H9 (cell line): ENCODE data around the gene DNAH1. TPM values are rescaled to one million over a fixed set of nuclear protein-coding genes. Genes with fewer than 3 reads are reported as not detected.

ENCODE experiments used
- DNase-seq: peaks from one replicate; pipeline ENCODE4 v3.0.0-alpha.2; 2017
- H2AFZ ChIP-seq: one replicate; pipeline ENCODE4 v1.6.1; 2013; ENCODE audit warnings: mild to moderate bottlenecking, low read length, control low read depth, moderate library complexity
- H2AK5ac ChIP-seq: 2 replicates; pipeline ENCODE4 v1.6.1; 2013; ENCODE audit warnings: low read length, control low read depth, mixed read lengths; ENCODE audit not compliant: insufficient read length
- H2BK120ac ChIP-seq: one replicate; pipeline ENCODE4 v1.6.1; 2013; ENCODE audit warnings: low read depth, mild to moderate bottlenecking, low read length, control low read depth, inconsistent platforms; ENCODE audit not compliant: poor library complexity, severe bottlenecking
- H2BK12ac ChIP-seq: 2 replicates; pipeline ENCODE4 v1.6.1; 2013; ENCODE audit warnings: low read length, control low read depth, mixed read lengths, low read depth; ENCODE audit not compliant: insufficient read length
- H2BK15ac ChIP-seq: 2 replicates; pipeline ENCODE4 v1.6.1; 2013; ENCODE audit warnings: low read depth, low read length, control low read depth
- H2BK20ac ChIP-seq: one replicate; pipeline ENCODE4 v1.6.1; 2013; ENCODE audit warnings: low read depth, mild to moderate bottlenecking, low read length, control low read depth, inconsistent platforms; ENCODE audit not compliant: poor library complexity, severe bottlenecking
- H2BK5ac ChIP-seq: 2 replicates; pipeline ENCODE4 v1.6.1; 2013; ENCODE audit warnings: low read length, control low read depth, mixed read lengths; ENCODE audit not compliant: insufficient read length
- H3K14ac ChIP-seq: 2 replicates; pipeline ENCODE4 v1.6.1; 2013; ENCODE audit warnings: low read length, control low read depth; ENCODE audit not compliant: insufficient read depth
- H3K18ac ChIP-seq: 2 replicates; pipeline ENCODE4 v1.6.1; 2013; ENCODE audit warnings: low read depth, mild to moderate bottlenecking, mixed read lengths, low read length, control low read depth; ENCODE audit not compliant: insufficient read length
- H3K23ac ChIP-seq: 2 replicates; pipeline ENCODE4 v1.6.1; 2013; ENCODE audit warnings: low read length, control low read depth, mixed read lengths, low read depth; ENCODE audit not compliant: insufficient read length
- H3K23me2 ChIP-seq: 2 replicates; pipeline ENCODE4 v1.6.1; 2013; ENCODE audit warnings: low read depth, mild to moderate bottlenecking, mixed read lengths, low read length, control low read depth; ENCODE audit not compliant: insufficient read length, poor library complexity, severe bottlenecking
- H3K27ac ChIP-seq: 2 replicates; pipeline ENCODE4 v1.5.1; 2013; ENCODE audit warnings: low read length, control low read depth, mixed read lengths, low read depth; ENCODE audit not compliant: insufficient read length
- H3K27me3 ChIP-seq: 2 replicates; pipeline ENCODE4 v1.6.1; 2013; ENCODE audit warnings: low read length, control low read depth, inconsistent platforms; ENCODE audit not compliant: insufficient read depth
- H3K4ac ChIP-seq: 2 replicates; pipeline ENCODE4 v1.6.1; 2013; ENCODE audit warnings: low read depth, mild to moderate bottlenecking, control low read depth, inconsistent platforms, low read length, moderate library complexity
- H3K4me1 ChIP-seq: 2 replicates; pipeline ENCODE4 v1.6.1; 2013; ENCODE audit warnings: low read length, control low read depth, inconsistent platforms; ENCODE audit not compliant: insufficient read depth
- H3K4me2 ChIP-seq: 2 replicates; pipeline ENCODE4 v1.6.1; 2013; ENCODE audit warnings: low read length, control low read depth, mixed read lengths; ENCODE audit not compliant: insufficient read length, insufficient read depth
- H3K56ac ChIP-seq: 2 replicates; pipeline ENCODE4 v1.6.1; 2013; ENCODE audit warnings: low read depth, mild to moderate bottlenecking, mixed read lengths, low read length, control low read depth; ENCODE audit not compliant: insufficient read length
- H3K79me1 ChIP-seq: 2 replicates; pipeline ENCODE4 v1.6.1; 2013; ENCODE audit warnings: low read depth, mild to moderate bottlenecking, moderate library complexity, low read length, control low read depth, inconsistent platforms; ENCODE audit not compliant: insufficient read depth, poor library complexity, severe bottlenecking
- H3K79me2 ChIP-seq: 2 replicates; pipeline ENCODE4 v1.6.1; 2013; ENCODE audit warnings: low read length, control low read depth, inconsistent platforms; ENCODE audit not compliant: insufficient read depth
- H3K9ac ChIP-seq: 2 replicates; pipeline ENCODE4 v1.6.1; 2013; ENCODE audit warnings: low read length, control low read depth, mixed read lengths; ENCODE audit not compliant: insufficient read length; ENCODE audit errors: extremely low read depth
- H3K9me3 ChIP-seq: one replicate; pipeline ENCODE4 v1.6.1; 2013; ENCODE audit warnings: low read depth, low read length, inconsistent platforms; ENCODE audit not compliant: control insufficient read depth
- H3T11ph ChIP-seq: one replicate; pipeline ENCODE4 v1.6.1; 2013; ENCODE audit warnings: mild to moderate bottlenecking, low read length, control low read depth, inconsistent platforms
- H4K20me1 ChIP-seq: one replicate; pipeline ENCODE4 v1.6.1; 2013; ENCODE audit not compliant: control insufficient read depth, insufficient read length, insufficient read depth
- H4K5ac ChIP-seq: 2 replicates; pipeline ENCODE4 v1.6.1; 2013; ENCODE audit warnings: low read depth, mild to moderate bottlenecking, mixed read lengths, low read length, control low read depth; ENCODE audit not compliant: insufficient read length
- H4K8ac ChIP-seq: replicated peaks from 2 replicates; pipeline ENCODE4 v1.6.1; 2013; ENCODE audit warnings: low read length, control low read depth, mixed read lengths, low read depth; ENCODE audit not compliant: insufficient read length
- H4K91ac ChIP-seq: 2 replicates; pipeline ENCODE4 v1.6.1; 2013; ENCODE audit warnings: low read depth, mild to moderate bottlenecking, moderate library complexity, mixed read lengths, low read length, control low read depth; ENCODE audit not compliant: insufficient read length
- H3K27ac Mint-ChIP-seq, 3 experiments: 2 replicates in 2 of 3; 3 replicates in 1 of 3; pipeline ENCODE4 v1.8.0; 2020 to 2021; ENCODE audit warnings: mixed read lengths in 3 of 3, mild to moderate bottlenecking in 1 of 3, moderate library complexity in 1 of 3
- H3K27me3 Mint-ChIP-seq: 2 replicates; pipeline ENCODE4 v1.8.0; 2021; ENCODE audit warnings: low read depth, mild to moderate bottlenecking, moderate library complexity, mixed read lengths
- H3K36me3 Mint-ChIP-seq, 3 experiments: 2 replicates in 2 of 3; 3 replicates in 1 of 3; pipeline ENCODE4 v1.8.0; 2020 to 2021; ENCODE audit warnings: low read depth in 3 of 3, mixed read lengths in 3 of 3; ENCODE audit not compliant: insufficient read depth in 1 of 3
- H3K4me1 Mint-ChIP-seq, 2 experiments: 2 replicates each; pipeline ENCODE4 v1.8.0; 2020; ENCODE audit warnings: mixed read lengths in 2 of 2
- H3K4me3 Mint-ChIP-seq, 2 experiments: 2 replicates in 1 of 2; 3 replicates in 1 of 2; pipeline ENCODE4 v1.8.0; 2020 to 2021; ENCODE audit warnings: mild to moderate bottlenecking in 2 of 2, mixed read lengths in 2 of 2, moderate library complexity in 1 of 2
- H3K9me3 Mint-ChIP-seq, 2 experiments: 2 replicates in 1 of 2; 3 replicates in 1 of 2; pipeline ENCODE4 v1.8.0; 2020; ENCODE audit warnings: mild to moderate bottlenecking in 2 of 2, mixed read lengths in 2 of 2, moderate library complexity in 1 of 2
- CTCF ChIP-seq: fragments of 200-600 bp; sonication (generic); conservative IDR thresholded peaks from 3 replicates; pipeline ENCODE4 v1.8.0; 2021; ENCODE audit warnings: antibody characterized with exemption, mild to moderate bottlenecking
- WGBS: extraction: QIAGEN DNeasy Blood & Tissue Kit; methylation state at CpG from one replicate; pipeline ENCODE4 v1.1.7; 2013; ENCODE audit warnings: missing lambda C conversion rate, low lambda C conversion rate, mixed read lengths; ENCODE audit not compliant: insufficient read length; ENCODE audit errors: extremely low coverage; 5-methylcytosine and 5-hydroxymethylcytosine counted together
- total RNA-seq: library from RNA; stranded (reverse); gene quantifications from 2 replicates; pipeline ENCODE4 v1.2.1, GENCODE V29; 2021

The DNAH1 gene
- total RNA-seq, 1 experiment from 2014 or later, result 2.0 TPM

GRCh38 chr3:52393959-52394670 is 78.0 kb downstream of the DNAH1 start:
- Histone ChIP-seq H3K4ac (no peak overlapping the region), H4K20me1 (no peaks in the 10 kb centered on the region), H3K4me2 (no peak overlapping the region), H2BK120ac (no peak overlapping the region), H3T11ph (no peak overlapping the region), H2AK5ac (no peak overlapping the region), H2BK5ac (no peak overlapping the region), H3K56ac (no peak overlapping the region), H4K5ac (no peak overlapping the region), H2BK20ac (no peak overlapping the region), H4K8ac (no peak overlapping the region), H4K91ac (no peak overlapping the region), H2AFZ (no peak overlapping the region), H3K27me3 (no peaks in the 10 kb centered on the region; the same call in 1 of the 2 replicates), H3K27ac (no peak overlapping the region), H2BK15ac (no peak overlapping the region), H3K79me1 (no peaks in the 10 kb centered on the region), H3K23ac (no peak overlapping the region), H3K14ac (no peak overlapping the region; the same call in 1 of the 2 replicates), H3K79me2 (no peaks in the 10 kb centered on the region), H3K18ac (no peak overlapping the region), H2BK12ac (no peak overlapping the region), H3K4me1 (no peaks in the 10 kb centered on the region), H3K9me3 (no peaks in the 10 kb centered on the region), H3K9ac (no peak overlapping the region), H3K23me2 (no peaks in the 10 kb centered on the region)
- peaks cover 17% of the 10 kb centered on the region for H3K27me3 Mint-ChIP-seq
- H3K36me3 Mint-ChIP-seq, result no peaks in the 10 kb centered on the region; a peak in 1 of 7 replicates
- H3K4me1 Mint-ChIP-seq, result no peaks in the 10 kb centered on the region; a peak in 1 of 4 replicates
- no CpG with 5 or more reads among the region's 18 CpGs for WGBS
- TF ChIP-seq CTCF, result no peak
- no peak for DNase-seq
- peak overlapping the region in 1 of 3 experiments; percentile 85; a peak in 2 of 7 replicates for H3K27ac Mint-ChIP-seq
- no peak overlapping the region for H3K4me3 Mint-ChIP-seq
- H3K9me3 Mint-ChIP-seq, result no peaks in the 10 kb centered on the region
